ENCODE data around the gene PLCB3.
"Not testable (repeated sequence)": the region's sequence is repeated elsewhere in the genome, so short reads cannot be mapped to it uniquely, and the experiment has no call there.

Gene PLCB3

GRCh38 chr11:64306563-64306875, 55.2 kb downstream of the PLCB3 start:
- DNase-seq, result no peak

- no peak for DNase-seq
Observed at GRCh38 chr11:64306876-64307622, 55.7 kb downstream of the PLCB3 start.

- not testable (repeated sequence) for DNase-seq
Observed at GRCh38 chr11:64307795-64308194, 56.5 kb downstream of the PLCB3 start.

- DNase-seq, result no peak
Observed at GRCh38 chr11:64312947-64313346, 61.6 kb downstream of the PLCB3 start.

GRCh38 chr11:64313491-64314145, 62.3 kb downstream of the PLCB3 start:
- DNase-seq, result no peak

- no peak for DNase-seq
Observed at GRCh38 chr11:64314146-64314804, 62.9 kb downstream of the PLCB3 start.

GRCh38 chr11:64314805-64315561, 63.7 kb downstream of the PLCB3 start:
- no peak for DNase-seq

- DNase-seq, result not testable (repeated sequence)
Observed at GRCh38 chr11:64315667-64316526, 64.6 kb downstream of the PLCB3 start.

- no peak for DNase-seq
Observed at GRCh38 chr11:64316672-64317324, 65.5 kb downstream of the PLCB3 start.

- peak; percentile 98 for DNase-seq
Observed at GRCh38 chr11:64317325-64317960, 66.1 kb downstream of the PLCB3 start, which contains the start of gene TRMT112. Gene TRMT112 (minus strand): TSS chr11:64317559. CDS start chr11:64317526, 33 bp downstream.

- peak; percentile 98 for DNase-seq
Observed at GRCh38 chr11:64317961-64318765, 66.8 kb downstream of the PLCB3 start, which contains the start of gene PRDX5. Gene PRDX5 (plus strand): TSS chr11:64318121. CDS start chr11:64318216, 95 bp downstream.

Data from eye (tissue), 1 donor.